H1 (cell line): ENCODE results near the gene SLC6A19.

Source experiments
- CTCF ChIP-seq, 3 experiments: IDR thresholded peaks; 1 replicate in 2 of 3; 2 replicates in 1 of 3; pipeline versions ENCODE4 v1.5.1 to v1.6.1; 2011; ENCODE audit warnings: low read length in 3 of 3, mild to moderate bottlenecking in 3 of 3, inconsistent platforms in 2 of 3, low read depth in 1 of 3, moderate library complexity in 1 of 3; ENCODE audit not compliant: insufficient read depth in 1 of 3; ENCODE audit errors: control extremely low read depth in 1 of 3
- NRF1 ChIP-seq: IDR thresholded peaks from 2 replicates; pipeline ENCODE4 v1.6.1; 2011; ENCODE audit warnings: mild to moderate bottlenecking, low read depth, low read length, improper control_type of control experiment
- POLR2AphosphoS5 ChIP-seq: IDR thresholded peaks from 2 replicates; pipeline ENCODE4 v1.6.1; 2011; ENCODE audit warnings: low read depth, low read length

GRCh38 chr5:1220351-1220750, 19.0 kb downstream of the SLC6A19 start:
- no peak for TF ChIP-seq NRF1
- TF ChIP-seq POLR2AphosphoS5, result no peak
- TF ChIP-seq CTCF (IDR thresholded peaks at IDR 0.05; ENCODE audit: control extremely low read depth in 1 of 3, insufficient read depth in 1 of 3, low read depth in 1 of 3, low read length in 3 of 3), result no peak
